Iris pigment epithelial cell (primary cell): Measurements from ENCODE around the gene FAM53B.

Source experiments
- DNase-seq: peaks from one replicate; pipeline ENCODE4 v3.0.0-alpha.2; 2011; ENCODE audit warnings: low read depth

FAM53B gene

GRCh38 chr10:124575107-124576035 is 168.8 kb downstream of the FAM53B start:
- no peak for DNase-seq

GRCh38 chr10:124574456-124575070 is 169.6 kb downstream of the FAM53B start:
- DNase-seq: no peak

- no peak for DNase-seq
Observed at GRCh38 chr10:124573726-124574455, 170.3 kb downstream of the FAM53B start.

- DNase-seq: no peak
Observed at GRCh38 chr10:124572751-124573150, 171.4 kb downstream of the FAM53B start.

- DNase-seq: no peak
Observed at GRCh38 chr10:124570646-124571045, 173.5 kb downstream of the FAM53B start.

- DNase-seq: no peak
Observed at GRCh38 chr10:124569623-124570470, 174.3 kb downstream of the FAM53B start.
